Loucy (cell line): ENCODE results near the gene MMP17.

ENCODE experiments used
- EZH2phosphoT487 ChIP-seq: fragments of 200-600 bp; IDR thresholded peaks from 2 replicates; pipeline ENCODE4 v1.6.1; 2018; ENCODE audit warnings: antibody characterized with exemption, mild to moderate bottlenecking, moderate library complexity, borderline replicate concordance
- TF ChIP-seq, protein P1 (sequence below): fragments of 200-600 bp; sonication (generic); conservative IDR thresholded peaks from 2 replicates; pipeline ENCODE4 v1.5.1; 2014; ENCODE audit warnings: mild to moderate bottlenecking, antibody characterized with exemption, low read length

DNA sequence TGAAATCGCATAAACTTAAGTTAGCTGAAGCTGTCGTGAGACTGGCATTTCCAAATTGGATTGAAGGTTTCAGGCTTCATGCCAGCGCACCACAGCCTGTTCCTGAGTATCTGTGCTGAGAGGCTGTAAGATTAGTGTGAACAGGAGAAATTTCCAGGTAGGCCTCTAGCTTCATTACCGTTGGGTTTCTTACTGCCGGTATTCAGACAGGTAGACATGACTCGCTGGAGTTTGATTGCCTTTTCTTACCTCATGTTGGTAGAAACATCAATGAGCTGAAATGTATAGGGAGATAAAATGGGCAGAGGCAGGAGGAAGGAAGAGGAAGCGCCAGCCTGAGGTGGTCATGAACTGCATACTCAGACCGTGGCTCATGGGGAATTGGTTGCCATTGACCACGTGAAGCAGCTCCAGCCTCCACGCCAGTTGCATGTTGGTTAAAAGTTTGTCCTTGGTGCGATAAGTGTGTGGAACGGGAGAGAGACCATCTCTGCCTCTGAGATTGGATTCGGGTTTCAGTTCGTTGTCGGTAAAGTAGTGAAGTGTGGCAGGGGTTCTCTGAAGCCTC is 42.3 kb upstream of the MMP17 start:
- TF ChIP-seq, protein P1, sequence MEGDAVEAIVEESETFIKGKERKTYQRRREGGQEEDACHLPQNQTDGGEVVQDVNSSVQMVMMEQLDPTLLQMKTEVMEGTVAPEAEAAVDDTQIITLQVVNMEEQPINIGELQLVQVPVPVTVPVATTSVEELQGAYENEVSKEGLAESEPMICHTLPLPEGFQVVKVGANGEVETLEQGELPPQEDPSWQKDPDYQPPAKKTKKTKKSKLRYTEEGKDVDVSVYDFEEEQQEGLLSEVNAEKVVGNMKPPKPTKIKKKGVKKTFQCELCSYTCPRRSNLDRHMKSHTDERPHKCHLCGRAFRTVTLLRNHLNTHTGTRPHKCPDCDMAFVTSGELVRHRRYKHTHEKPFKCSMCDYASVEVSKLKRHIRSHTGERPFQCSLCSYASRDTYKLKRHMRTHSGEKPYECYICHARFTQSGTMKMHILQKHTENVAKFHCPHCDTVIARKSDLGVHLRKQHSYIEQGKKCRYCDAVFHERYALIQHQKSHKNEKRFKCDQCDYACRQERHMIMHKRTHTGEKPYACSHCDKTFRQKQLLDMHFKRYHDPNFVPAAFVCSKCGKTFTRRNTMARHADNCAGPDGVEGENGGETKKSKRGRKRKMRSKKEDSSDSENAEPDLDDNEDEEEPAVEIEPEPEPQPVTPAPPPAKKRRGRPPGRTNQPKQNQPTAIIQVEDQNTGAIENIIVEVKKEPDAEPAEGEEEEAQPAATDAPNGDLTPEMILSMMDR = no peak
- no peak for TF ChIP-seq EZH2phosphoT487
